ENCODE results near the gene ZNF595.
"Not testable (repeated sequence)": the region's sequence is repeated elsewhere in the genome, so short reads cannot be mapped to it uniquely, and the experiment has no call there.

Gene ZNF595

DNA sequence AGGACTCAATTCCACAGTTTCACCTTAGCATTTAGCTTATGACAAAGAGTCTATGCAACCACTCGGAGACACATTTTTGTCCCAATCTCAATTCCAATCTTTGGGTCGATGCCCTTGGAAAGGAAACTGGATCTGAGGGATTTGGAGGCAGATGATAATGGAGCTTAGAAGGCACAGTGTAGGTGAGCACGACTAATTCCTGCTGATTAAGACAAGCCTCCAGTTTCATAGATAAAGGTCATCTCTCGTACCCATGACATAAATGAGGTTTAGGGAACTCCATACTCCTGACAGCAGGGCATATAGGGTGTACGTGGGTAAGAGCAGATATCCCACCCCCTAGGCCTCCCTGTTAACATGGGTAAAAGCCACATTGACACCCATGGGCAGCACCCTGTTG, 46.7 kb downstream of the ZNF595 start:
- Histone ChIP-seq H3K27ac (ENCODE audit: low read depth, low read length) (no peak overlapping the region), H3K36me3 (ENCODE audit: insufficient read depth, low read length) (no peaks in the 10 kb centered on the region), H3K9ac (ENCODE audit: low read length) (no peak overlapping the region), H3K4me3 (ENCODE audit: low read depth in 1 of 2, low read length in 2 of 2) (no peak overlapping the region), H3K4me1 (ENCODE audit: insufficient read depth, low read length) (no peaks in the 10 kb centered on the region), H3K27me3 (ENCODE audit: control insufficient read depth in 1 of 2, insufficient read depth in 2 of 2, low read length in 2 of 2) (no peaks in the 10 kb centered on the region), H3K9me3 (ENCODE audit: low read length) (peaks cover 29% of the 10 kb centered on the region)

- Histone ChIP-seq H3K9ac (ENCODE audit: low read length) (no peak overlapping the region), H3K27ac (ENCODE audit: low read depth, low read length) (no peak overlapping the region), H3K36me3 (ENCODE audit: insufficient read depth, low read length) (no peaks in the 10 kb centered on the region), H3K4me3 (ENCODE audit: low read depth in 1 of 2, low read length in 2 of 2) (peak overlapping the region in 1 of 2 donors; percentile 18), H3K4me1 (ENCODE audit: insufficient read depth, low read length) (no peaks in the 10 kb centered on the region), H3K9me3 (ENCODE audit: low read length) (peaks cover under 1% of the 10 kb centered on the region), H3K27me3 (ENCODE audit: control insufficient read depth in 1 of 2, insufficient read depth in 2 of 2, low read length in 2 of 2) (peaks cover 16 to 44% of the 10 kb centered on the region in 2 donors)
Observed at GRCh38 chr4:107083-107443, 53.9 kb downstream of the ZNF595 start.

DNA sequence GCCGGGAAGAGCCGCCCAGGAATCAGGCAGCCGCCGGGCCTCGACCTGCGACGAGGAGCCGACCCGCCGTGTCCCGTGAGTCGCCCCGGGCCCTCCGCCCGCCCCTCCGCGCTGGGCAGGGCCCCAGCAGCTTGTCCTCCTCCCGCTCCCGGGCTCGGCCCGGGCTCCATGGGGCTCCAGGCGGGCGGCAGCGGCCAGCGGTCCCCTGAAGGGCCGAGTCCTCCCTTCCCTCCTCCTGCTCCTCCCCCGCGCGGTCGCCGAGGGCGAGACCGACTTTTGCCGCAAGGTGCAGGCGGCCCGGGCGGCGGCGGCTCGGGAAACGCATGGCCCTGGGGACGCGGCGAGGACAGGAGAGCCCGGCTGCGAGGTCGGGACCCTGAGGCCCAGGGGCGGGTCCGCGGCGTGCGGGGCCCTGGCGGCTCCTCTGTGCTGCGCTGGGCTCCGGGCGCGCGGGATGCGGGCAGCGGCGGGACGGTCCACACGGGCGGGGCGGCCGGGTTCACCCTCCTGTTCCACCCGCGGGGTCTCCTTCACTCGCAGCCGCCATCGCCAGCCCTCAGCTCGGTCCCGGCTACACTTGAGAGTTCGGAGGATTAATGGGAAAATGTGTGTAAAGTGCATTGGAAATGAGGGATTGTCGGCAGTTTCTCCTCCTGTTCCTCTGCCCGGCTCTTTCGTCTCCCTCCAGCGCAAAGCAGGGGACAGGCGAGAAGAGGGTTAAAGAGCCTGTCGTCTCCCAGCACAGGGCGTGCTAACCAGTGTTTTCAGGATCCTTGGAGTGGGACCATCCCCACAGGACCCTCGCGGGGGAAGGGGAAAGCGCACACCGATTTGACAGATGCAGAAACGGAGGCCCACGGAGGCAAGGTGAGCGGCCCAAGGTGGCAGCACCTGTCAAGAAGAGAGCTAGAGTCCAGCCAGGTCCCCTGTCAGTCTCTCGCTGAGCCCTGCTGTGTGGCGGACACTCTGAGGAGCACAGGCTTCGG, 54.6 kb downstream of the ZNF595 start:
- H3K27ac ChIP-seq (ENCODE audit: low read depth, low read length) = no peak overlapping the region
- no peaks in the 10 kb centered on the region for H3K4me1 ChIP-seq (ENCODE audit: insufficient read depth, low read length)
- no peaks in the 10 kb centered on the region for H3K36me3 ChIP-seq (ENCODE audit: insufficient read depth, low read length)
- H3K9ac ChIP-seq (ENCODE audit: low read length) = no peak overlapping the region
- no peaks in the 10 kb centered on the region for H3K9me3 ChIP-seq (ENCODE audit: low read length)
- H3K4me3 ChIP-seq (ENCODE audit: low read depth in 1 of 2, low read length in 2 of 2) = peak overlapping the region; percentile 5 to 18
- peaks cover 16 to 44% of the 10 kb centered on the region in 2 donors for H3K27me3 ChIP-seq (ENCODE audit: control insufficient read depth in 1 of 2, insufficient read depth in 2 of 2, low read length in 2 of 2)

GRCh38 chr4:112771-113170, 59.6 kb downstream of the ZNF595 start:
- Histone ChIP-seq H3K4me3 (ENCODE audit: low read depth in 1 of 2, low read length in 2 of 2) (no peak overlapping the region), H3K9me3 (ENCODE audit: low read length) (no peaks in the 10 kb centered on the region), H3K27ac (ENCODE audit: low read depth, low read length) (no peak overlapping the region), H3K36me3 (ENCODE audit: insufficient read depth, low read length) (no peaks in the 10 kb centered on the region), H3K27me3 (ENCODE audit: control insufficient read depth in 1 of 2, insufficient read depth in 2 of 2, low read length in 2 of 2) (peaks cover 16 to 27% of the 10 kb centered on the region in 2 donors), H3K9ac (ENCODE audit: low read length) (no peak overlapping the region), H3K4me1 (ENCODE audit: insufficient read depth, low read length) (no peaks in the 10 kb centered on the region)

DNA sequence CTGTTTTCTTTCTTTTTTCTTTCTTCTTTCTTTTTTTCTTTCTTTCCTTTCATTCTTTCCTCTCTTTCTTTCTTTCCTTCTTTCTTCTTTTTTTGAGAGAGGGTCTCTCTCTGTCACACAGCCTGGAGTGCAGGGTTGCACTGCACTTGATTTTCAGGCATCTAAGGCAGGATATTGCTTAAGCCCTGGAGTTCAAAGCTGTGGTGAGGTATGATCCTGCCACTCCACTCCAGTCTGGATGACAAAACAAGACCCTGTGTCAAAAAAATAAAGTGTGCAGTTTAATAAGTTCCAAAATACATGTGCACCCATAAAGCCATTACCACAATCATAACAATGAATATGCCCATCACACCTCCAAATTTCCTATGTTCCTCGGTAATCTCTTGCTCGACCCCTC, 60.6 kb downstream of the ZNF595 start:
- Histone ChIP-seq H3K36me3 (ENCODE audit: insufficient read depth, low read length) (no peaks in the 10 kb centered on the region), H3K9ac (ENCODE audit: low read length) (no peak overlapping the region), H3K27ac (ENCODE audit: low read depth, low read length) (no peak overlapping the region), H3K4me3 (ENCODE audit: low read depth in 1 of 2, low read length in 2 of 2) (no peak overlapping the region), H3K27me3 (ENCODE audit: control insufficient read depth in 1 of 2, insufficient read depth in 2 of 2, low read length in 2 of 2) (peaks cover 8 to 17% of the 10 kb centered on the region in 2 donors), H3K9me3 (ENCODE audit: low read length) (no peaks in the 10 kb centered on the region), H3K4me1 (ENCODE audit: insufficient read depth, low read length) (no peaks in the 10 kb centered on the region)

- H3K4me3 ChIP-seq (ENCODE audit: low read depth in 1 of 2, low read length in 2 of 2) = no peak overlapping the region
- no peak overlapping the region for H3K27ac ChIP-seq (ENCODE audit: low read depth, low read length)
- H3K4me1 ChIP-seq (ENCODE audit: insufficient read depth, low read length) = no peaks in the 10 kb centered on the region
- peaks cover 4 to 13% of the 10 kb centered on the region in 2 donors for H3K27me3 ChIP-seq (ENCODE audit: control insufficient read depth in 1 of 2, insufficient read depth in 2 of 2, low read length in 2 of 2)
- no peak overlapping the region for H3K9ac ChIP-seq (ENCODE audit: low read length)
- no peaks in the 10 kb centered on the region for H3K36me3 ChIP-seq (ENCODE audit: insufficient read depth, low read length)
- H3K9me3 ChIP-seq (ENCODE audit: low read length) = no peaks in the 10 kb centered on the region
Observed at GRCh38 chr4:114149-114548, 61.0 kb downstream of the ZNF595 start.

GRCh38 chr4:116499-116898, 63.4 kb downstream of the ZNF595 start:
- H3K36me3 ChIP-seq (ENCODE audit: insufficient read depth, low read length) = no peaks in the 10 kb centered on the region
- H3K27me3 ChIP-seq (ENCODE audit: control insufficient read depth in 1 of 2, insufficient read depth in 2 of 2, low read length in 2 of 2) = no peaks in the 10 kb centered on the region
- no peak overlapping the region for H3K27ac ChIP-seq (ENCODE audit: low read depth, low read length)
- H3K4me3 ChIP-seq (ENCODE audit: low read depth in 1 of 2, low read length in 2 of 2) = no peak overlapping the region
- H3K9me3 ChIP-seq (ENCODE audit: low read length) = no peaks in the 10 kb centered on the region
- no peak overlapping the region for H3K9ac ChIP-seq (ENCODE audit: low read length)
- no peaks in the 10 kb centered on the region for H3K4me1 ChIP-seq (ENCODE audit: insufficient read depth, low read length)

- Histone ChIP-seq H3K4me3 (ENCODE audit: low read depth in 1 of 2, low read length in 2 of 2) (no peak overlapping the region), H3K27me3 (ENCODE audit: control insufficient read depth in 1 of 2, insufficient read depth in 2 of 2, low read length in 2 of 2) (no peaks in the 10 kb centered on the region), H3K27ac (ENCODE audit: low read depth, low read length) (no peak overlapping the region), H3K9me3 (ENCODE audit: low read length) (no peaks in the 10 kb centered on the region), H3K4me1 (ENCODE audit: insufficient read depth, low read length) (peaks cover 1% of the 10 kb centered on the region), H3K36me3 (ENCODE audit: insufficient read depth, low read length) (no peaks in the 10 kb centered on the region), H3K9ac (ENCODE audit: low read length) (no peak overlapping the region)
Observed at GRCh38 chr4:120616-121015, 67.5 kb downstream of the ZNF595 start.

DNA sequence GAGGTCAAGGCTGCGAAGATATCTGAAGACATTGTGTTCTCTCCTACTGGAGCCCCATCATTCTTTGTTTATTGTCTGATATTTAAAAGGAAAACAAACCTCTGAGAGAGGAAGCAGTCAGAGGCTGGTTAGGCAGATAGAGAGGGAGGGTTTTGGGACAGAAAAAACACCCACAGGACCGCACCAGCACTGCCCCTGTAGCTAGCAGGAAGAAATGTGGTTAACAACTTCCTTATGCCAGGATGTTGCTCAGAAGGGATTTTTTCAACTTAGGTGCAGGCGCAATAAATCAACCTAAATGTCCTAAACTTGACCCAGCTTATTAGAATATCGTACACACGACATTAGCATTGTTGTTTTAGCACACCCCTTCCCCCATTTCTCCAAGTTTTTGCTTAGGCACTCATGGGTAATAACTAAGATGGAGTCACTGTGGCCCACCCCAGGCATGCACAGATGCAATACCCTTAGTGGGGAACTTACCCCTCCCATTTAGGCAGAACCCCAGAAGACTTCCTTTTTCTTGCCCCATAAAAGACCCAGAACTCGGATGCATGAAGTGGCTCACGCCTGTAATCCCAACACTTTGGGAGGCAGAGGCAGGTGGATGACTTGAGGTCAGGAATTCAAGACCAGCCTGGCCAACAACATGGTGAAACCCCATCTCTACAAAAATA, 68.4 kb downstream of the ZNF595 start:
- Histone ChIP-seq H3K36me3 (ENCODE audit: insufficient read depth, low read length) (no peaks in the 10 kb centered on the region), H3K4me1 (ENCODE audit: insufficient read depth, low read length) (peaks cover 6% of the 10 kb centered on the region), H3K9ac (ENCODE audit: low read length) (no peak overlapping the region), H3K9me3 (ENCODE audit: low read length) (no peaks in the 10 kb centered on the region), H3K4me3 (ENCODE audit: low read depth in 1 of 2, low read length in 2 of 2) (no peak overlapping the region), H3K27me3 (ENCODE audit: control insufficient read depth in 1 of 2, insufficient read depth in 2 of 2, low read length in 2 of 2) (no peaks in the 10 kb centered on the region), H3K27ac (ENCODE audit: low read depth, low read length) (no peak overlapping the region)

DNA sequence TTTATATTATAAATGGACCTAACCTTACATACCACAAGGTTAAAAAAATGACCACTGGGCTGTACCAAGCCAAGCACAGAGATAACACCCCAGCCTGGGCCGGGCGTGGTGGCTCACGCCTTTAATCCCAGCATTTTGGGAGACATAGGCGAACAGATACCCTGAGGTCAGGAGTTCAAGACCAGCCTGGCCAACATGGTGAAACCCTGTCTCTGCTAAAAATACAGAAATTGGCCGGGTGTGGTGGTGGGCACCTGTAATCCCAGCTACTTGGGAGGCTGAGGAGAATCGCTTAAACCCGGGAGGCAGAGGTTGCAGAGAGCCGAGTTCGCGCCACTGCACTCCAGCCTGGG, 70.8 kb downstream of the ZNF595 start:
- Histone ChIP-seq H3K9ac (ENCODE audit: low read length) (peak overlapping the region; percentile 78), H3K27ac (ENCODE audit: low read depth, low read length) (peak overlapping the region; percentile 90), H3K36me3 (ENCODE audit: insufficient read depth, low read length) (peaks cover 14% of the 10 kb centered on the region), H3K4me3 (ENCODE audit: low read depth in 1 of 2, low read length in 2 of 2) (peak overlapping the region; percentile 92 to 99)
- H3K4me1 ChIP-seq (ENCODE audit: insufficient read depth, low read length); H3K9me3 ChIP-seq (ENCODE audit: low read length); H3K27me3 ChIP-seq (ENCODE audit: control insufficient read depth in 1 of 2, insufficient read depth in 2 of 2, low read length in 2 of 2): not testable (repeated sequence)

GRCh38 chr4:124275-125081, 71.4 kb downstream of the ZNF595 start, which contains the start of gene ZNF718:
Gene ZNF718, plus strand, starts transcription at chr4:124501. Its CDS starts 170 bp downstream, at chr4:124671.
- Histone ChIP-seq H3K27ac (ENCODE audit: low read depth, low read length) (peak within 1 kb of the TSS; percentile 90), H3K9ac (ENCODE audit: low read length) (peak within 1 kb of the TSS; percentile 78), H3K27me3 (ENCODE audit: control insufficient read depth in 1 of 2, insufficient read depth in 2 of 2, low read length in 2 of 2) (no peaks in the 10 kb centered on the region), H3K36me3 (ENCODE audit: insufficient read depth, low read length) (peaks cover 15% of the 10 kb centered on the region), H3K9me3 (ENCODE audit: low read length) (no peaks in the 10 kb centered on the region), H3K4me3 (ENCODE audit: low read depth in 1 of 2, low read length in 2 of 2) (peak within 1 kb of the TSS; percentile 92 to 99), H3K4me1 (ENCODE audit: insufficient read depth, low read length) (peaks cover 6% of the 10 kb centered on the region)
